Ramos (cell line): ENCODE data around the gene COX7A2L.

ENCODE experiments used
- in situ Hi-C: fragments of 300-500 bp; cut with MboI; formaldehyde crosslinking; loops from one replicate; pipeline ENCODE4 v1.14.3; 2022; ENCODE audit warnings: low sequenced_read_pairs; ENCODE audit not compliant: unreplicated experiment

The COX7A2L gene

DNA sequence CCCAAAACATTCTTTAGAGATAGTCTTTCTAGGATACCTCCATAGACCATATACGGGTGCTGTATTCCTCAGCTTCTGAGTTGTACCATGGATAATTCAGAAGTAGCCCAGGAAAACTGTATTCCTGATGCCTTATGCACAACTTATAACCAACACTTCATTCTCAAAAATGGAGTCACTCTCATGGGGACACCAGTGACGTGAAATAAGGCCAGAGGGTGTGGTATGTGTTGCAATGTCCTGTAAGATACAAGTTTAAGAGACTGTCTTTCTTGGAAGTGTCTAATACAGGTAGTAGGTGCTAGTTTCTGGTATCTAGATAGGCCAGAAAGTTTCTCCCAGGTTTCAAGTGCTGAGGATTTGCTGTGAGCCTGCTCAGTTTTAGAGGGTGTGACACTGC is 36.1 kb downstream of the COX7A2L start:
- in situ Hi-C loops = no loop called here

GRCh38 chr2:42324244-42324643 is 36.8 kb downstream of the COX7A2L start:
- in situ Hi-C loops = no loop called here

GRCh38 chr2:42321452-42322064 is 39.5 kb downstream of the COX7A2L start:
- in situ Hi-C loops = no loop called here

GRCh38 chr2:42319265-42319664 is 41.8 kb downstream of the COX7A2L start:
- in situ Hi-C loops = no loop called here

- in situ Hi-C loops = no loop called here
Observed at GRCh38 chr2:42317945-42318344, 43.1 kb downstream of the COX7A2L start.

DNA sequence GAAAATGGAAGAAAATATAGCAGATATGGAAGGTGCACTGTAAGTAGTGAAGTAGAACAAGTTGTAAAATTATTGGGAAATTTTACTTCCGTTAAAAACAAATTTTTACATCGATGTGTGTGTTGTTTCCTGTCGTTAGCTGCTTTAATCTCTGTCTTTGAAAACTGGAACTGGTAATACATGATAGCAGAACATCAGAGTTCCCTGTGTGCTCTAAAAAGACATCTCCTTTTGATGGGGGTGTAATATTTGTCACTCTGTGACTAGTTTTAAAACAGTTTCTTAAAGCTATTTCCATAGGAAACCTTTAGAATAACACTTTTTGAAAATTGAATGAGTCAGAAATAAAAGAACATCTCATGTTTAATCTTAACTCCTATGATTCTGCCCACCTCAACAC is 43.5 kb downstream of the COX7A2L start:
- in situ Hi-C loops = no loop called here

- in situ Hi-C loops = no loop called here
Observed at GRCh38 chr2:42316910-42317309, 44.1 kb downstream of the COX7A2L start.

- in situ Hi-C loops = no loop called here
Observed at GRCh38 chr2:42315844-42316470, 45.1 kb downstream of the COX7A2L start.

- in situ Hi-C loops = no loop called here
Observed at GRCh38 chr2:42314892-42315468, 46.0 kb downstream of the COX7A2L start.

DNA sequence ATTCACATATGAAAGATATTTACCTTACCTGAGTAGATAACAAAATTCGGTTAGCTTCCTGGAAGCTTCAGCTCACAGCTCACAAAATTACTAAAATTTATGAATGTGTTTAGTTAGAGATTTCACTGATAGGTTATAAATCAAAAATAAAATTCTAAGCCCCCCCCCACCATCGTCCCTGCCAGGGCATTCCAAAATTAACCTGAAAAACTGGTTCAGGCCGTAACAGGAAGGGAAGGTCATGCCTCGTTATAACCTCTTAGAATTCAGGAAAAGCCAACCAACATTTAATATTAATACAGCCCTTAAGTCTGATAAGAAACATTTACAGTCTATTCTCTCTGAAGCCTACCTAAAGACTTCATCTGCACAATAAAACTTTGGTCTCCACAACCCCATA is 48.9 kb downstream of the COX7A2L start:
- in situ Hi-C loops = no loop called here

DNA sequence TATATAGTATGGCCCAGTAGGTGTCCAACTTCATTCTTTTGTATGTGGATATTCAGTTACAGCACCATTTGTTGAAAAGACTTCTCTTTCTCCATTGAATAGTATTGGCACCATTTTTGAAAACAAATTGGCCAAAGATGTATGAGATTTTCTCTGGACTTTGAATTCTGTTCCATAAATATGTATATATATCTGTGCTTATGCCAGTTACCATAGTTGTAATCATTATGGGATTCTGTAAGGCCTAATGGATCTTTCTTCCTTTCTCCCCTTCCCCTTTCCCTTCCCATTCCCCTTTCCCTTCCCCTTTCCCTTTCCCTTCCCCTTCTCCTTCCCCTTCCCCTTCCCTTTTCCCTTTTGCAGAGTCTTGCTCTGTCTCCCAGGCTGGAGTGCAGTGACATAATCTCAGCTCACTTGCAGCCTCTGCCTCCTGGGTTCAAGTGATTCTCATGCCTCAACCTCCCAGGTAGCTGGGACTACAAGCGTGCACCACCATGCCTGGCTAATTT is 51.0 kb downstream of the COX7A2L start:
- in situ Hi-C loops = no loop called here

- in situ Hi-C loops = no loop called here
Observed at GRCh38 chr2:42309366-42309765, 51.7 kb downstream of the COX7A2L start.

- in situ Hi-C loops = no loop called here
Observed at GRCh38 chr2:42307180-42307579, 53.8 kb downstream of the COX7A2L start.

GRCh38 chr2:42304059-42304713 is 56.8 kb downstream of the COX7A2L start:
- in situ Hi-C loops = no loop called here

- in situ Hi-C loops = no loop called here
Observed at GRCh38 chr2:42303252-42303651, 57.8 kb downstream of the COX7A2L start.

GRCh38 chr2:42300527-42300926 is 60.5 kb downstream of the COX7A2L start:
- in situ Hi-C loops = no loop called here
